H1 (cell line): ENCODE data around the gene ANGPTL8. TPM values are rescaled to one million over a fixed set of nuclear protein-coding genes. Genes with fewer than 3 reads are reported as not detected.

Source experiments
- CTCF ChIA-PET: fragments of 300-600 bp; sonication (Branson Sonifier 250); formaldehyde crosslinking; loops from one replicate; lab custom pipeline; 2021; ENCODE audit not compliant: partially characterized antibody; lab: Charles Lee
- POLR2A ChIA-PET: fragments of 300-600 bp; sonication (Branson Sonifier 250); formaldehyde crosslinking; loops from one replicate; lab custom pipeline; 2021; ENCODE audit warnings: inconsistent platforms; ENCODE audit not compliant: partially characterized antibody; lab: Charles Lee
- DNase-seq, 2 experiments: peaks; one replicate each; pipeline versions ENCODE4 v3.0.0 to v3.0.0-alpha.2; 2010 to 2022; ENCODE audit warnings: low spot score in 2 of 2, low read depth in 1 of 2, mixed read lengths in 1 of 2
- FAIRE-seq: peaks from 2 replicates; lab custom pipeline; 2011; peaks lifted over from hg19 to GRCh38; lab: Jason Lieb, UNC
- H2AFZ ChIP-seq: 2 replicates; pipeline ENCODE4 v1.8.1; 2012; ENCODE audit warnings: low read length, inconsistent platforms
- H2AK5ac ChIP-seq: 2 replicates; pipeline ENCODE4 v1.6.1; 2013; ENCODE audit warnings: low read depth, low read length
- H2BK120ac ChIP-seq: replicated peaks from 2 replicates; pipeline ENCODE3; 2013; ENCODE audit warnings: low read depth, low read length, inconsistent platforms
- H2BK12ac ChIP-seq: 2 replicates; pipeline ENCODE4 v1.6.1; 2013; ENCODE audit warnings: low read depth, low read length
- H2BK15ac ChIP-seq: 2 replicates; pipeline ENCODE4 v1.6.1; 2013; ENCODE audit warnings: low read length
- H2BK20ac ChIP-seq: 2 replicates; pipeline ENCODE4 v1.6.1; 2013; ENCODE audit warnings: low read length
- H2BK5ac ChIP-seq: 2 replicates; pipeline ENCODE4 v1.6.1; 2013; ENCODE audit warnings: low read depth, low read length
- H3K14ac ChIP-seq: 2 replicates; pipeline ENCODE4 v1.6.1; 2013; ENCODE audit warnings: inconsistent platforms; ENCODE audit not compliant: insufficient read length
- H3K18ac ChIP-seq: 2 replicates; pipeline ENCODE4 v1.6.1; 2013; ENCODE audit warnings: low read length; ENCODE audit errors: extremely low read depth
- H3K23ac ChIP-seq: 2 replicates; pipeline ENCODE4 v1.6.1; 2013; ENCODE audit warnings: inconsistent platforms; ENCODE audit not compliant: insufficient read length
- H3K23me2 ChIP-seq: 2 replicates; pipeline ENCODE4 v1.6.1; 2013; ENCODE audit warnings: low read depth, low read length
- H3K27ac ChIP-seq: 2 replicates; pipeline ENCODE4 v1.6.1; 2011; ENCODE audit warnings: low read depth, low read length, inconsistent platforms
- H3K27me3 ChIP-seq, 4 experiments: replicated peaks in 1 of 4; 1 replicate in 1 of 4; 2 replicates in 3 of 4; pipeline versions ENCODE4 v1.6.1 to v1.8.1; 2011 to 2013; ENCODE audit warnings: low read length in 3 of 4, mild to moderate bottlenecking in 3 of 4, inconsistent platforms in 2 of 4, mixed read lengths in 2 of 4, moderate library complexity in 1 of 4; ENCODE audit not compliant: control insufficient read depth in 3 of 4, insufficient read depth in 3 of 4; ENCODE audit errors: extremely low read depth in 1 of 4
- H3K36me3 ChIP-seq, 4 experiments: 2 replicates each; pipeline versions ENCODE4 v1.6.1 to v1.8.1; 2011 to 2013; ENCODE audit warnings: mild to moderate bottlenecking in 4 of 4, low read length in 3 of 4, moderate library complexity in 2 of 4, control low read depth in 1 of 4, inconsistent platforms in 1 of 4; ENCODE audit not compliant: insufficient read depth in 4 of 4, control insufficient read depth in 2 of 4
- H3K4ac ChIP-seq: replicated peaks from 2 replicates; pipeline ENCODE3; 2013; ENCODE audit warnings: low read length, low read depth, mixed read lengths, inconsistent platforms; ENCODE audit not compliant: insufficient read length
- H3K4me1 ChIP-seq, 4 experiments: replicated peaks in 1 of 4; 1 replicate in 1 of 4; 2 replicates in 3 of 4; pipeline versions ENCODE4 v1.6.1 to v1.8.1; 2011 to 2013; ENCODE audit warnings: low read length in 3 of 4, inconsistent platforms in 2 of 4, mixed read lengths in 1 of 4; ENCODE audit not compliant: insufficient read depth in 4 of 4, control insufficient read depth in 3 of 4
- H3K4me2 ChIP-seq, 2 experiments: 2 replicates each; pipeline versions ENCODE4 v1.6.1 to v1.8.1; 2011 to 2013; ENCODE audit warnings: low read depth in 2 of 2, low read length in 2 of 2, control low read depth in 1 of 2, inconsistent platforms in 1 of 2, mild to moderate bottlenecking in 1 of 2; ENCODE audit not compliant: insufficient read depth in 1 of 2
- H3K4me3 ChIP-seq, 4 experiments: fragments of 200-600, 300-600 bp in 1 of 4; sonication (generic), shearing (Covaris generic), sonication (Bioruptor Twin) in 1 of 4; 2 replicates each; pipeline versions ENCODE4 v1.5.1 to v1.8.1; 2011 to 2016; ENCODE audit warnings: low read length in 4 of 4, low read depth in 3 of 4, control low read depth in 2 of 4, inconsistent platforms in 2 of 4, mild to moderate bottlenecking in 2 of 4, mixed read lengths in 1 of 4, moderate library complexity in 1 of 4; ENCODE audit not compliant: insufficient read depth in 2 of 4; ENCODE audit errors: extremely low read depth in 1 of 4
- H3K56ac ChIP-seq: replicated peaks from 2 replicates; pipeline ENCODE3; 2013; ENCODE audit warnings: low read depth, mild to moderate bottlenecking, mixed read lengths, low read length, inconsistent platforms; ENCODE audit not compliant: insufficient read length
- H3K79me1 ChIP-seq: 2 replicates; pipeline ENCODE4 v1.6.1; 2013; ENCODE audit warnings: low read depth, low read length, control low read depth
- H3K79me2 ChIP-seq, 2 experiments: 2 replicates each; pipeline versions ENCODE4 v1.6.1 to v1.8.1; 2012 to 2013; ENCODE audit warnings: low read length in 2 of 2, mild to moderate bottlenecking in 2 of 2, inconsistent platforms in 1 of 2; ENCODE audit not compliant: insufficient read depth in 2 of 2, control insufficient read depth in 1 of 2
- H3K9ac ChIP-seq, 4 experiments: replicated peaks in 1 of 4; 1 replicate in 1 of 4; 2 replicates in 3 of 4; pipeline versions ENCODE4 v1.6.1 to v1.8.1; 2011 to 2013; ENCODE audit warnings: low read depth in 3 of 4, low read length in 3 of 4, control low read depth in 2 of 4, mild to moderate bottlenecking in 2 of 4, moderate library complexity in 2 of 4, inconsistent platforms in 1 of 4; ENCODE audit errors: extremely low read depth in 1 of 4
- H3K9me3 ChIP-seq, 2 experiments: 2 replicates each; pipeline versions ENCODE4 v1.6.1 to v1.8.1; 2012 to 2013; ENCODE audit warnings: mild to moderate bottlenecking in 2 of 2, moderate library complexity in 2 of 2, control low read depth in 1 of 2, inconsistent platforms in 1 of 2, low read depth in 1 of 2, low read length in 1 of 2, mixed read lengths in 1 of 2; ENCODE audit not compliant: insufficient read depth in 2 of 2
- H4K20me1 ChIP-seq, 2 experiments: replicated peaks in 1 of 2; 2 replicates each; pipeline versions ENCODE3 to v1.8.1; 2011 to 2013; ENCODE audit warnings: inconsistent platforms in 2 of 2, low read length in 2 of 2, mild to moderate bottlenecking in 1 of 2; ENCODE audit not compliant: insufficient read depth in 2 of 2, control insufficient read depth in 1 of 2
- H4K5ac ChIP-seq: 2 replicates; pipeline ENCODE4 v1.6.1; 2013; ENCODE audit warnings: low read length, low read depth, mixed read lengths, inconsistent platforms; ENCODE audit not compliant: insufficient read length
- H4K8ac ChIP-seq: 2 replicates; pipeline ENCODE4 v1.8.0; 2013; ENCODE audit warnings: mild to moderate bottlenecking, moderate library complexity, low read length, inconsistent platforms; ENCODE audit not compliant: insufficient read depth; ENCODE audit errors: extremely low read depth
- H4K91ac ChIP-seq: replicated peaks from 2 replicates; pipeline ENCODE3; 2013; ENCODE audit warnings: low read length, mixed read lengths, inconsistent platforms; ENCODE audit not compliant: insufficient read length
- CEBPB ChIP-seq: IDR thresholded peaks from 2 replicates; pipeline ENCODE4 v1.6.1; 2012; ENCODE audit warnings: low read depth, low read length
- NRF1 ChIP-seq: IDR thresholded peaks from 2 replicates; pipeline ENCODE4 v1.6.1; 2011; ENCODE audit warnings: mild to moderate bottlenecking, low read depth, low read length, improper control_type of control experiment
- PHF8 ChIP-seq: fragments of 200-600 bp; sonication (generic); conservative IDR thresholded peaks from 2 replicates; pipeline ENCODE4 v1.7.1; 2012; ENCODE audit warnings: low read depth, mild to moderate bottlenecking, inconsistent platforms, low read length, moderate library complexity
- SP4 ChIP-seq: IDR thresholded peaks from 2 replicates; pipeline ENCODE4 v1.6.1; 2012; ENCODE audit warnings: low read length, inconsistent platforms
- whole genome bisulfite sequencing, 2 experiments: shearing (Covaris generic) in 1 of 2; methylation state at CpG; one replicate each; pipeline versions ENCODE4 v1.1.6 to v1.1.7; 2013 to 2015; ENCODE audit warnings: low lambda C conversion rate in 2 of 2, mixed read lengths in 2 of 2, inconsistent platforms in 1 of 2, low coverage in 1 of 2, missing lambda C conversion rate in 1 of 2; ENCODE audit not compliant: insufficient replicate concordance in 2 of 2, insufficient coverage in 1 of 2, insufficient read length in 1 of 2; ENCODE audit errors: extremely low coverage in 1 of 2, missing lambda C conversion rate in 1 of 2; 5-methylcytosine and 5-hydroxymethylcytosine counted together
- polyA plus RNA-seq, 7 experiments: library from polyadenylated mRNA; depleted of rRNA in 3 of 7; stranded (reverse) in 5 of 7; unstranded in 2 of 7; fragments of >200 nt in 5 of 7; fragments of 200-250 nt in 2 of 7; gene quantifications; 1 replicate in 5 of 7; 2 replicates in 1 of 7; 4 replicates in 1 of 7; pipeline versions ENCODE4 v1.2.1 to v1.2.3, GENCODE V29; 2011 to 2013; ENCODE audit warnings: missing spikeins in 2 of 7, mixed read lengths in 2 of 7
- total RNA-seq: library from RNA; stranded (reverse); fragmentation: NEBNext Ultra II Directional; extraction: Animal tissue kit (Norgen Biotek cat#: 25700); gene quantifications from 2 replicates; pipeline ENCODE4 v1.2.1, GENCODE V29; 2021

The ANGPTL8 gene
- total and polyA plus RNA-seq, 2 of the 8 experiments (the other 6 are each of a cell fraction or from before 2014, with no cell fraction given): not detected

DNA sequence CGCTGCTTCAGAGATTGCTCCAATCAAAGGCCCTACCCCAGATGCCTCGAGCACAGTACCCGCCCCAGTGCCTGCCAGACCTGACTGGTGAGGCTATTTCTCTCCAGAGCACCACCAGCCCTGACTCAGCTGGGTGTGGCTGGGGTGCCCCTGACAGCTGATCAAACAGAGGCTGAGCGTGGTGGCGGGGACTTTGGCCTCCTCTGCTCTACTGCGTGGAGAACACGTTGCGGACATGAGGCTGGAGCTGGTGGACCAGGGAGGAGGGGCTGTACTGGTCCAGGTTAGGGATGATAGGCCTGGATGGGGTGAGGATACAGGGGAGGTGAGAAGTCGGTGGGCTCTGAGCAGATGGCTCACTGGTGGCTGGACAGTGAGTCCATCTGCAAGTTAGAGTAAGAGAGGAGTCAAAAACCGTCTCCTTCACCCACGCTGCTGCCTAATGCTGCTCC lies 26.4 kb downstream of the ANGPTL8 start:
- Histone ChIP-seq H3K4me3 (no peak overlapping the region), H3K4me2 (no peak overlapping the region), H3K14ac (no peak overlapping the region), H3K79me2 (no peaks in the 10 kb centered on the region), H3K4me1 (peaks cover 0 to 9% (median 3%) of the 10 kb centered on the region in 4 experiments; a peak in 5 of 7 replicates), H3K56ac (no peak overlapping the region), H2BK12ac (0 out of 2 replicates have a peak overlapping the region, but pooled peaks have one; percentile 80), H3K27me3 (no peaks in the 10 kb centered on the region), H3K9me3 (no peaks in the 10 kb centered on the region), H3K23me2 (no peaks in the 10 kb centered on the region; the same call in 1 of the 2 replicates), H2BK120ac (no peak overlapping the region), H4K5ac (no peak overlapping the region), H3K27ac (no peak overlapping the region), H2AFZ (no peak overlapping the region), H4K91ac (peak overlapping the region; percentile 65), H4K8ac (peak overlapping the region; percentile 31; the same call in 1 of the 2 replicates), H3K9ac (no peak overlapping the region), H3K79me1 (no peaks in the 10 kb centered on the region), H4K20me1 (no peaks in the 10 kb centered on the region), H2BK15ac (no peak overlapping the region; the same call in 1 of the 2 replicates), H2AK5ac (0 out of 2 replicates have a peak overlapping the region, but pooled peaks have one; percentile 39), H3K18ac (no peak overlapping the region), H3K4ac (no peak overlapping the region), H3K23ac (no peak overlapping the region), H2BK5ac (no peak overlapping the region), H2BK20ac (no peak overlapping the region), H3K36me3 (no peaks in the 10 kb centered on the region)
- no peak for FAIRE-seq
- no peak for DNase-seq
- CTCF ChIA-PET: interaction anchor here (1.0 to 2.4 kb wide), 3 partner anchors 25 to 117 kb away, joined by 3 to 8 read pairs (median 3); partner anchors contain the start of gene EPOR
- 76% methylated on average over 11 of the region's 11 CpGs; no CpG with 5 or more reads in 1 of the 2 experiments for WGBS, 2 experiments
- no peak for TF ChIP-seq PHF8
- TF ChIP-seq SP4: no peak
- TF ChIP-seq NRF1: no peak
- TF ChIP-seq CEBPB: no peak
- POLR2A ChIA-PET: interaction anchor here (1.4 kb wide), 1 partner anchor 12 kb away, joined by 4 read pairs; no protein-coding TSS in a partner anchor
